GM21526 (cell line): ENCODE data around the gene TBC1D22A.
A peak's percentile ranks its signal among the peaks of the same experiment; 100 is the strongest.
"Not testable (repeated sequence)": the region's sequence is repeated elsewhere in the genome, so short reads cannot be mapped to it uniquely, and the experiment has no call there.

Source experiments
- ATAC-seq: cut with Tn5 transposase; IDR thresholded peaks from one replicate; pipeline ENCODE4 v1.9.1; 2021; ENCODE audit warnings: moderate library complexity; ENCODE audit not compliant: unreplicated experiment, low FRiP score

Gene TBC1D22A, protein sequence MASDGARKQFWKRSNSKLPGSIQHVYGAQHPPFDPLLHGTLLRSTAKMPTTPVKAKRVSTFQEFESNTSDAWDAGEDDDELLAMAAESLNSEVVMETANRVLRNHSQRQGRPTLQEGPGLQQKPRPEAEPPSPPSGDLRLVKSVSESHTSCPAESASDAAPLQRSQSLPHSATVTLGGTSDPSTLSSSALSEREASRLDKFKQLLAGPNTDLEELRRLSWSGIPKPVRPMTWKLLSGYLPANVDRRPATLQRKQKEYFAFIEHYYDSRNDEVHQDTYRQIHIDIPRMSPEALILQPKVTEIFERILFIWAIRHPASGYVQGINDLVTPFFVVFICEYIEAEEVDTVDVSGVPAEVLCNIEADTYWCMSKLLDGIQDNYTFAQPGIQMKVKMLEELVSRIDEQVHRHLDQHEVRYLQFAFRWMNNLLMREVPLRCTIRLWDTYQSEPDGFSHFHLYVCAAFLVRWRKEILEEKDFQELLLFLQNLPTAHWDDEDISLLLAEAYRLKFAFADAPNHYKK

DNA sequence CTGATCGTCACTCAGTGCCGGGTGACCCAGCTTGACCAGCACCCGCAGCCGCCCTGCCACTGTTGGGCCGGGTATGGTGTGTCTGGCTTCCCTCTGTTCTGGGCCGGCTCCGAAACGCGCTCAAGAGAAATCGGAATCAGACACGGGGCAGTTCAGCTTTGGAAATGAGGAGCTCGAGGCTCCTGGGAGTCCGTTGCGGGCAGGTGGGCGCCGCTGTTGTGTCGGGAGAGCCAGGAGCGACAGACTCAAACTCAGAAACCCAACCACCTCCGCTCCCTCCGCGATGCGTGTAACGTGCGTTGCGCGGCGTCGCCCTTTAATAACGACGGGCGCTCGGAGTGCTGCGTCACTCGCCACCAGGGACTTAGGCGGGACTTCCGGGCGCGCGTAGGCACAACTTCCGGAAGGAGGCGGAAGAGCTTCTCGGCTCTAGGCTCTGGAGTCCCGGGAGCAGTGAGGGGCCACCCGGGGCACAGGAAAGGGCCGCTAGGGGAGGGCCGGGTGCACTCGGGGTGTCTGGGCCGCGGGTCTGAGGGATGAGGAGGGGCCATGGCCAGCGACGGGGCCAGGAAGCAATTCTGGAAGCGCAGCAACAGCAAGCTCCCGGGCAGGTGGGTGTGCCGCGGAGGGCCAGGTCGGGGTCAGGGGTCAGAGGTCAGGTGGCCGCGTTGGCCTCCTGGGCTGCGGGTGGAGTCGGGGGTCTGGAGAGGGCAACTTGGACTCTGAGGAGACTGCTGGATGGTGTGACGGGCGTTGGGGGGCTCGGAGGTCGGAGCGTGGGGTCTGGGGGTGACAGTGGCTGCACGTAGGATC lies at the start of gene TBC1D22A:
TSS of gene TBC1D22A (plus strand) at position 413 of the 813 bp plus-strand sequence. CDS start at position 550, 137 bp downstream.
- peak; percentile 70 for ATAC-seq

- no peak for ATAC-seq
These were observed 47.9 kb upstream of the TBC1D22A start for GRCh38 chr22:46714550-46714949.

GRCh38 chr22:46719921-46720320 lies 42.5 kb upstream of the TBC1D22A start:
- ATAC-seq = no peak

DNA sequence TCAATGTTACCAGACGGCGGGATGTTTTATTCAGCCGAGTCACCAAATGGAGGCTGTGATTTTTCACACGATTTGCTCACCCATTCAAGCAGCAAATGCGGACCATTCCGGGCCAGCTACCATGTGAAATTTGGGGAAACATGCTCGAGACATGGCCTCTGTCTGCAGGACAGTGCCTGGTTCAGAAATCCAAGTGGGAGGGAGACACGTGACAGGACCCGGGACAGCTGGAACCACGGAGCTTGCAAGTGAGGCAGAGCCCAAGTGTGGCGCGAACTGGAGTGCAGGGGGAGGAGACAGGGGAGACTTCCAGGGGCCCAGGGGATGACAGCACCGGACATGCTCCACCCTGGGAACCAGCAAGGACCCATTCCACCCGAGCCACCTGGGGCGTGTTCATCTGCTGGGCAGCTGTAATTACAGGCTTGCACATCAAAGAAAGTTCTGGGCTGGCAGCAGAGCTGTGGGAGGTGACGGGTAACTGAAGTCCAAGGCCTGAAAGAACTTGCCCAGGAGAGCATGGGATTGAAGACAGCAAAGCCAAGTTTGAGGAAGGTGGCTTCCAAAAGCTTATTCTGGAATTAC lies 40.9 kb upstream of the TBC1D22A start:
- no peak for ATAC-seq

DNA sequence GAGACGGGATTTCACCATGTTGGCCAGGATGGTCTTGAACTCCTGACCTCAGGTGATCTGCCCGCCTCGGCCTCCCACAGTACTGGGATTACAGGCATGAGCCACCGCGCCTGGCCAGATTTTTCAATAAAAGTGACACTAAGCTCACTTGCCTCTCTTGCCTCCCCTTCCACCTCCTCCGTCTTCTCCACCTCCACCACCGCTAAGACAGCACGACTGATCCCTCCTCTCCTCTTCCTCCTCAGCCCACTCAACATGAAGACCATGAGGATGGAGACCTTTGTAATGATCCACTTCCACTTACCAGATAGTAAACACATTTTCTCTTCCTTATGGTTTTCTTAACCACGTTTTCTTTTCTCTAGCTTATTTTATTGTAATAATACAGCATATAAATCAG lies 38.6 kb upstream of the TBC1D22A start:
- ATAC-seq = no peak

DNA sequence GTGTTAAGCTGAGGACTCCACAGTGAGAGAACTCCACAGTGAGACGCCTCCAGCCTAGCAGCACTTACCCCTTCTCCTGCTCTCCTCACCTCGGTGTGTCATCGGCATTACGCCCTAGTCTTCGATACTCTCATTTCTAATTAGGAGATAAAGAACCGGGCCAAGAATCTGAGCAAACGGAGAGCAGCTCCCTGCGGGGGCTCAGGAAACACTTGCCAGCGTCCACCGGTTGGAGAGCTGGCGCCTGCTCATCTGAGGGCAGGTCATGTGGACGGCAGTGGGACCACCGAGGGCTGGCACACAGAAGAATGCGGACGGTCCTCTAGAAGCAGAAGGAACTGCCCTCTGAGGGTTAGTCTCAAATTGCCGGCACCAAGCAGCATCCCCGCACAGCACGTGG lies 37.4 kb upstream of the TBC1D22A start:
- ATAC-seq = no peak

DNA sequence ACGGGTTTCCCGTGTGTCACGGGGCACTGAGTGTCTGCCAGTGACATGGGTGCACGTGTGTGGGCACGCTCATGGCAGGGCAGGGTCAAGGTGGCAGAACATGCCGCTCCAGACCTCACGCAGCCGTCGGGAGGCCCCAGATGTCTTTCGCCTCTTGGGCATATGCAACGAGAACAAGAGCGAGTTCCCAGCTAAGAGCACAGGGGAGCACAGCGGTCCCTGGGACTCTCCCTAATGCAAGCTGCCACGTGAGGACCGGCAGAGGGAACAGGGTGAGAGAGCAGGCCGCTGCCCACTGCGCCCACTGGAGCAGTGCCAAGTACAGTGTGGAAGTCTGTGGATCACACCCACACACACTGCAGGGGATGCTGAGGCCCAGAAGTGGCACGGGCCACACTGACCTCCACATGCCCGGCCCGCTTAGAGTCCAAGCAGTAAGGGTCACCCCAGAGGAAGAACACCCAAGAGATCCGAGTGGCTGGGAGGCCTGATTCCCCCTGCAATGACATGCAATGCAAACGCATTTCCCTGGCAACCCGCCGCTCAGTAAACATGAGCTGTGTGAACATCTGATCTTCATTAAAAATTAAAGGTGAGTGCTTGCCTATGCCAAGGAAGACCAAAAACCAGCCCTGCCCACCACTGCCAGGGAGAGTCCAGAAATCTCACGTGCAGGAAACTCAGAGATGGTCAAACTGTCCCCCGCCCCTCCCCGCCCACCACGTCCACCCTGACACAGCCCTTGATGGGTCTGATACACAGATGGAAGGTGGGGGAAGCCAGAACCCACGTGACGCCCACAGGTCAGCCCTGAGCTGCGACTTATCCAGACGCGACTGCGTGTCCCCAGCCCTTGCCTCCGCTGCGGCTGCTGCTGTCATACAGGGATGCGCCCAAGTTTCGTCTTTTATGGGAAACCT lies 36.1 kb upstream of the TBC1D22A start:
- no peak for ATAC-seq

- no peak for ATAC-seq
These were observed 35.5 kb upstream of the TBC1D22A start for GRCh38 chr22:46726986-46727317.

DNA sequence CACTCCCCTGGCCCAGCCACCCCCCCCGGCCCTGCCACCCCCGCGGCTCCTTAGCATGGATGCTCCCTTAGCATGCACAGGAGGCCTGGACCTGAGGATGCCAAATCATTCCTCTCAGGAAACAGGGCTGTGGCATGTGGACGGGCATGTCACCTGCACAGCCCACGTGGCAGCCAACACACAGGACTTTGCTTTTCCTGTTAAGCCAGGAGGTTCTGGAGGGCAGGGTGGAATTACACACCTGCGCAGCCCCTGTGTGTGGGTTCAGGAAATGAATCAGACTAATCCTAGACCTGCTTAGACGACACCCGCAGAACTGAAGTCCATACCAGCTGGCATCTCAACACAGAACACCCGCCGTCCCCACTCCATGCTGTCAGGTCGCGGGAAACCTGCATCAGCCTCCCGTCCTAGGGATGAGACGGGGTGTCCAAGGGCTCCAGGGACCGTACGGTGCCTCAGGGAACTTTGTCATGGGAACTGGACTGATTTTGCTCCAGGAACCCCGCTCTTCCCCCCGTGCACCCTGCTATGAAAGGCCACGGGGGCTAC lies 34.6 kb upstream of the TBC1D22A start:
- no peak for ATAC-seq

- no peak for ATAC-seq
These were observed 34.0 kb upstream of the TBC1D22A start for GRCh38 chr22:46728470-46728869.

- no peak for ATAC-seq
These were observed 31.7 kb upstream of the TBC1D22A start for GRCh38 chr22:46730568-46731245.

DNA sequence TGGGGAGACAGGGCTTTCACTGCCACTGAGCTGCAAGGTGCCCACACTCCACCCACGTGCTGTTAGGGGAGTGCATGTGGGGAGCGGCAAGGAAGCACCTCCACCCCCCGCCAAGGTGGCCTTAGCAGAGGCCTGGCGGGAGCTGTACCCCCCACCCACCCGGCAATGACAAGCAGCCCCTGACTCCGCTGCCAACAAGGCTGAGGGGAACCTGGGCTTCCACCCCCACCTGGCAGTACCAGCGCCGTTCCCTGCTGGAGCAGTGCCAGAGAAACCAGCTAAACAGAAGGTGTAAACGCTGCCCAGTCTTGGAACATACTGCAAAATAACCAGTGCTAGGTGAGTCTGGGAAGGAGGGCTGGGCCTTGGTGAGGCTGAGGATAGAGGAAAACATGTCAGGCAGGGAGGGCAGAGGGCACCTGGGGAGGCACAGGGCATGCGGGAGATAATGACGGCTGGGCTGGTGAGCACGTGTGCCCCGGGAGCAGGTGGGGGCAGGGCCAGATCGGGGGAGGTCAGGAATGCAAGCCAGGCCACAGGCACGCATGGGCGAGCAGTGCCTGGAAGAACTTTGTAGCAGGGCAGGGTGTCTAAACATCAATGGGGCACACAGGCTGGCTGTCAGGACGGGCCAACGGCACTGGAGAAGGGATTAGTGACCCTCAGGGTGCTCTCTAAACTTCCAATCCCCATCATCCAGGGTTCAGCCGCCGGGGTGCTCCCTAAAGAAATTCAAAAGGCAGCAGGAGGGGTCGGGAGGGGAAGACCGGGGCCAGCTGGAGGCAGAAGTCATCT lies 31.0 kb upstream of the TBC1D22A start:
- ATAC-seq = no peak

DNA sequence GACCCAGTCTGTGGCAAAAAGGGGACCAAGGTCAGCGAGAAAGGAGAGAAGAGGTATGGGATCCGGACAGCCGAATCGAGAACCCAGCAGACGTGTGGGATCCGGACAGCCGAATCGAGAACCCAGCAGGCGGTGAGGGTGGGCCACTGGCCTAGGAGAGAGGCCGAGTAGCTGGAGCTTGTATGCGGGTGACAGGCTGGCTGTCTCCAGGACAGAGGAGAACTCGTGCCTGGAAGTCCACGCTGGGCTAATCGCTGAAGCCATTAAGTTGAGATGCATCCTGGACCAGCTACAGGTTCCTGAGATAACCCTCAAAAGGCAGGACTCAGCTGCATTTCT lies 30.4 kb upstream of the TBC1D22A start:
- no peak for ATAC-seq

DNA sequence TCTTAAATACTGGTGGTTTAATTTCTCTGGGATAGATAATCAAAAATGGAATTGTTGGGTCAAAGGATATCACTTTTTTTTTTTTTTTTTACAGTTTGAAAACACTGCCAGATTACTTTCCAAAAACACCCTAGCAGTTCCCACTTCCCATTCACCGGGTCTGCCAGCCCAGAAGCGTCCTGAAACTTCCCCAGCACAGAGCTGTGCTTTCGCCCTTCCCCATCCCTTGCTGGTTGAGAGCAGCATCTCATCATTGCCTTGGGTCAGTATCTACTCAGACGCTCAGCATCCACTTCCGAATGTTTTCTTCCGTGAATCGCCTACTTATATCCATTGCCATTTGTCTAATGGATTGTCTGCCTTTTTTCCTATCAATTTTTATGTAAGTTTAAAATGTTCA lies 29.9 kb upstream of the TBC1D22A start:
- no peak for ATAC-seq

DNA sequence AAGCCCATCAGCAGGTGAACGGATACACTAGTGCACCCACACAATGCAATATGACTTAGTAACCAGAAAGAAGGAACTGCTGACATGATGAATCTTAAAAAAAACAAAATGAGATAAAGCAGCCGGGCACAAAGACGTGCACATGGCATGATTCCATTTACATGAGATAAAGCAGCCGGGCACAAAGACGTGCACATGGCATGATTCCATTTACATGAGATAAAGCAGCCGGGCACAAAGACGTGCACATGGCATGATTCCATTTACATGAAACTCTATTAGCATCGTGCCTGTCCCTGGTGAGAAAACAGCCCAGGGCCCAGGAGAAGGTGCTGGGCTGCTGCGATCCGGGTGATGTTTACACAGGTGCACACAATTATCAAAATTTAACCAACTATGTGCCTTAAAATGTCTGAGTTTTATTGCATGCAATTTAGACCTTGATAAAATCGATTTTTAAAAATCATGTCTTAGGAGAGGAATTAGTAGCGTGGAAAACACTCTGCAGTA lies 28.2 kb upstream of the TBC1D22A start:
- not testable (repeated sequence) for ATAC-seq

DNA sequence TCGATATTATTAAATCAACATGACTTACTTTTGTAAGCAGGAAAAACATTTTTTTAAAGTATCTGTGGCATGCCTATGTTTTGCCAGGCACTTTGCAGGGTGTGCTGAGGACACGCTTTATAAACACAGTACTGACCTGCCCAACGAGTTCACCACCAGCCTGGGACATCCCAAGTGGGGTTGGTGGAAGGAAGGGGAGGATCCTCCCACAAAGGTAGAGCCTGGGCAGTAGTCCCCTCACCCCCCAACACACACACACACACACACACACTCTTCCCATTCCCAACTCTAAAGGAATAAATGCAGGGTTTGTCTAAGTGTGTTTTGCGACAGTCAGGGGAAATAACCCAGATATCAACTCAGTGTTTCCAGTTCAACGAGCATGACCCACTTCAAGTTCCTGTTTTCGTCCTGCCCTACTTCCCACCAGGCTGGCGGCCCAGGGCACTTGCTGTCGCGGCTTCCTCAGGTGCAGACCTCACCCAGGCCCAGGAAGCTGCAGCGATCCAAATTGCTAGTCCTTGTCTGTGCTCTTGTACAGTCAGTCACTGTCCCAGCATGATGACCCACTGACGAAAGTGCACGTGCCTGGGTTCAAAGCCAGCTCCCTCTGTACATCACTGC lies 27.5 kb upstream of the TBC1D22A start:
- no peak for ATAC-seq

GRCh38 chr22:46735747-46736608 lies 26.5 kb upstream of the TBC1D22A start:
- ATAC-seq = no peak
